Measurements from ENCODE around the gene AOX1. TPM values are rescaled to one million over a fixed set of nuclear protein-coding genes. Genes with fewer than 3 reads are reported as not detected.
"Not testable (repeated sequence)": the region's sequence is repeated elsewhere in the genome, so short reads cannot be mapped to it uniquely, and the experiment has no call there.

The AOX1 gene
- total RNA-seq, 1 donor from 2014 or later, result 16.8 TPM

GRCh38 chr2:200681697-200682096, 95.9 kb downstream of the AOX1 start:
- no peak for TF ChIP-seq CTCF (conservative IDR thresholded peaks at IDR 0.05; ENCODE audit: low read depth, low read length)
- H3K4me3 ChIP-seq (ENCODE audit: low read depth, low read length), result no peak overlapping the region
- DNase-seq (ENCODE audit: low read depth), result no peak

- H3K4me3 ChIP-seq (ENCODE audit: low read depth, low read length), result not testable (repeated sequence)
Observed at GRCh38 chr2:200682407-200682806, 96.6 kb downstream of the AOX1 start.

GRCh38 chr2:200687922-200688920, 102.4 kb downstream of the AOX1 start:
- TF ChIP-seq CTCF (conservative IDR thresholded peaks at IDR 0.05; ENCODE audit: low read depth, low read length), result no peak
- DNase-seq (ENCODE audit: low read depth), result no peak
- H3K4me3 ChIP-seq (ENCODE audit: low read depth, low read length), result no peak overlapping the region

More at GRCh38 chr2:200682407-200682806, 96.6 kb downstream of the AOX1 start:
- DNase-seq (ENCODE audit: low read depth), result not testable (repeated sequence)

GRCh38 chr2:200689115-200689514, 103.3 kb downstream of the AOX1 start:
- no peak overlapping the region for H3K4me3 ChIP-seq (ENCODE audit: low read depth, low read length)
- no peak for TF ChIP-seq CTCF (conservative IDR thresholded peaks at IDR 0.05; ENCODE audit: low read depth, low read length)
- no peak for DNase-seq (ENCODE audit: low read depth)

GRCh38 chr2:200693836-200694470, 108.1 kb downstream of the AOX1 start:
- no peak for DNase-seq (ENCODE audit: low read depth)
- no peak overlapping the region for H3K4me3 ChIP-seq (ENCODE audit: low read depth, low read length)
- no peak for TF ChIP-seq CTCF (conservative IDR thresholded peaks at IDR 0.05; ENCODE audit: low read depth, low read length)

GRCh38 chr2:200695191-200695590, 109.4 kb downstream of the AOX1 start:
- H3K4me3 ChIP-seq (ENCODE audit: low read depth, low read length), result no peak overlapping the region
- no peak for DNase-seq (ENCODE audit: low read depth)
- TF ChIP-seq CTCF (conservative IDR thresholded peaks at IDR 0.05; ENCODE audit: low read depth, low read length), result no peak

GRCh38 chr2:200695601-200696000, 109.8 kb downstream of the AOX1 start:
- no peak for DNase-seq (ENCODE audit: low read depth)
- no peak for TF ChIP-seq CTCF (conservative IDR thresholded peaks at IDR 0.05; ENCODE audit: low read depth, low read length)
- H3K4me3 ChIP-seq (ENCODE audit: low read depth, low read length), result no peak overlapping the region

Data from epithelial cell of proximal tubule (primary cell).